A673 (cell line): ENCODE measurements around the gene ANKRD66.

ENCODE experiments used
- CTCF ChIP-seq: fragments of 300-800, 200-600 bp; sonication (generic); conservative IDR thresholded peaks from 2 replicates; pipeline ENCODE4 v1.5.1; 2017; ENCODE audit warnings: low read depth, mild to moderate bottlenecking, antibody characterized with exemption, low read length, moderate library complexity, mixed read lengths
- EZH2 ChIP-seq: fragments of 200-600 bp; sonication (generic); IDR thresholded peaks from 2 replicates; pipeline ENCODE4 v1.6.1; 2017; ENCODE audit warnings: borderline replicate concordance, low read depth, mild to moderate bottlenecking, mixed read lengths, antibody characterized with exemption, low read length; ENCODE audit not compliant: poor library complexity, severe bottlenecking

GRCh38 chr6:46760925-46761324 is 14.2 kb downstream of the ANKRD66 start:
- TF ChIP-seq CTCF (no peak), EZH2 (no peak)
